GM12878 (cell line): ENCODE results near the gene ITM2C. TPM values are rescaled to one million over a fixed set of nuclear protein-coding genes. Genes with fewer than 3 reads are reported as not detected.
A peak's percentile ranks its signal among the peaks of the same experiment; 100 is the strongest.

ENCODE experiments used
- ATF7 ChIP-seq: fragments of 450-650 bp; IDR thresholded peaks from 2 replicates; pipeline ENCODE4 v1.6.1; 2016; ENCODE audit warnings: low read depth, mild to moderate bottlenecking
- BMI1 ChIP-seq: fragments of 450-650 bp; IDR thresholded peaks from 2 replicates; pipeline ENCODE4 v1.6.1; 2016; ENCODE audit warnings: mild to moderate bottlenecking, moderate library complexity, borderline replicate concordance
- CEBPB ChIP-seq, 2 experiments: fragments of 150-350 bp in 1 of 2; IDR thresholded peaks; 2 replicates each; pipeline ENCODE4 v1.6.1; 2012 to 2014; ENCODE audit warnings: low read depth in 2 of 2, low read length in 2 of 2, borderline replicate concordance in 1 of 2, inconsistent platforms in 1 of 2
- CHD1 ChIP-seq: IDR thresholded peaks from 2 replicates; pipeline ENCODE4 v1.6.1; 2012; ENCODE audit warnings: low read depth, low read length, improper control_type of control experiment
- CREB1 ChIP-seq: IDR thresholded peaks from 2 replicates; pipeline ENCODE4 v1.6.1; 2012; ENCODE audit warnings: low read depth, mild to moderate bottlenecking, inconsistent platforms
- GATAD2B ChIP-seq: fragments of 450-650 bp; conservative IDR thresholded peaks from 2 replicates; pipeline ENCODE4 v1.6.1; 2017; ENCODE audit warnings: low read depth, mild to moderate bottlenecking, moderate library complexity
- HCFC1 ChIP-seq: fragments of 150-350 bp; IDR thresholded peaks from 2 replicates; pipeline ENCODE4 v1.6.1; 2014; ENCODE audit warnings: low read length
- HDGF ChIP-seq: fragments of 450-650 bp; IDR thresholded peaks from 2 replicates; pipeline ENCODE4 v1.6.1; 2016; ENCODE audit warnings: antibody characterized with exemption
- IKZF1 ChIP-seq: fragments of 450-650 bp; conservative IDR thresholded peaks from 2 replicates; pipeline ENCODE4 v1.6.1; 2017; ENCODE audit warnings: antibody characterized with exemption, mild to moderate bottlenecking
- KDM1A ChIP-seq: fragments of 200-600 bp; sonication (generic); IDR thresholded peaks from 2 replicates; pipeline ENCODE4 v1.6.1; 2016; ENCODE audit warnings: borderline replicate concordance
- MXI1 ChIP-seq: fragments of 150-350 bp; IDR thresholded peaks from 2 replicates; pipeline ENCODE4 v1.6.1; 2011; ENCODE audit warnings: low read depth, mild to moderate bottlenecking, inconsistent platforms, low read length, improper control_type of control experiment
- NRF1 ChIP-seq: conservative IDR thresholded peaks from 2 replicates; pipeline ENCODE4 v1.6.1; 2011; ENCODE audit warnings: mild to moderate bottlenecking, low read depth, low read length, improper control_type of control experiment
- POLR2A ChIP-seq: IDR thresholded peaks from 2 replicates; pipeline ENCODE4 v1.6.1; 2011; ENCODE audit warnings: low read depth, mild to moderate bottlenecking, low read length
- RUNX3 ChIP-seq: IDR thresholded peaks from 2 replicates; pipeline ENCODE4 v1.6.1; 2012; ENCODE audit warnings: low read length, inconsistent platforms
- TBL1XR1 ChIP-seq: IDR thresholded peaks from 2 replicates; pipeline ENCODE4 v1.6.1; 2012; ENCODE audit warnings: low read depth, low read length, improper control_type of control experiment
- polyA plus RNA-seq, 11 experiments: library from polyadenylated mRNA; depleted of rRNA in 4 of 11; unstranded in 6 of 11; stranded (reverse) in 5 of 11; fragments of >200 nt; fragmentation: Nextera tagmentation in 4 of 11; fragmentation: Illumina TruSeq in 1 of 11; extraction: Ambion mirVana in 4 of 11; extraction: Trizol in 1 of 11; gene quantifications; 1 replicate in 1 of 11; 2 replicates in 10 of 11; pipeline versions ENCODE4 v1.2.1 to v1.2.3, GENCODE V29; 2011 to 2016; ENCODE audit warnings: inconsistent platforms in 2 of 11, missing spikeins in 2 of 11, low read depth in 1 of 11
- total RNA-seq, 4 experiments: library from RNA; depleted of rRNA in 3 of 4; stranded (reverse); fragments of >200 nt in 3 of 4; fragmentation: Illumina TruSeq in 1 of 4; extraction: Trizol in 1 of 4; gene quantifications; 2 replicates each; pipeline versions ENCODE4 v1.2.1 to v1.2.3, GENCODE V29; 2013 to 2021
- TF ChIP-seq, protein P1 (sequence below): fragments of 450-650 bp; conservative IDR thresholded peaks from 2 replicates; pipeline ENCODE4 v1.6.1; 2017; ENCODE audit warnings: mild to moderate bottlenecking, moderate library complexity
- TF ChIP-seq, protein P2 (sequence below): IDR thresholded peaks from 2 replicates; pipeline ENCODE4 v1.6.1; 2012; ENCODE audit warnings: improper control_type of control experiment, low read depth, low read length; ENCODE audit not compliant: insufficient replicate concordance
- TF ChIP-seq, protein P3 (sequence below): fragments of 450-650 bp; IDR thresholded peaks from 2 replicates; pipeline ENCODE4 v1.6.1; 2017; ENCODE audit warnings: mild to moderate bottlenecking, moderate library complexity

Gene ITM2C
- total and polyA plus RNA-seq, 10 of the 15 experiments (the other 5 are each of a cell fraction or from before 2014, with no cell fraction given) = 5.4 to 195 (median 149) TPM

DNA sequence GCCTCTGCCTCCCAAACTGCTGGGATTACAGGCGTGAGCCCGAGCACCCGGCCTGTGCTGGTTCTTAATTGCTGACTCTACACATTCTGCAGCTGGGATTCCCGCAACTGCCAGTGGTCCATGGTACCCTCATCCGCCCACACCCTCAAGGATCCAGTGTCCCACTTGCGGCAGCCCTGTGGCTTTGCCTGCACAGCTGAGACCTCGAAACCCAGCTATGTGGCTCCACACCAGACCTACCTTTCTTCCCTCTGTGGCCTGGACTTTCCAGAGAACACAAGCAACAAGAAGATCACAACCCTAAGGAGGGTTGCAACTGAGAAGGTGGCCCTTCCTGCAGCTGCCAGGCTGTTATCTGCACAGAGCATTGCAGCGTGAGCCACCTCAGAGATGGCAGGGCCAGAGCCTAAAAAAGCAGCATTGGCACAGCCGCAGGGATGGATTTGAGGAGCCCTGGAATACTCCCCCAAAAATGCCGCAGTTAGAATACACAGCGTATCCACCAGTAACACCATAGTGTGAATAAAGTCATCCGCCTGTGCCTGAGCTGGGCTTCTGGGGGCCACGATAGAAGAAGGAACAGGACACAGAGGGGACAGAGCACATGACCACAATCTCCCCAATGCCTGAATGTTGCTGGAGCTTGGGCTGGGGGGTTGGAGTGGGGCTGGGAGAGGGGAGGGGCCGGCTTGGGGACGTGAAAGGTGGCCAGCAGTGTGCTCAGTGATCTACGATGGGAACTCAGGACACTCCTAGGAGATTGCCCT is 58.4 kb downstream of the ITM2C start (continued):
- TF ChIP-seq MXI1 (no peak), IKZF1 (peak; percentile 84), GATAD2B (peak; percentile 56; the same call in 1 of the 2 replicates), CREB1 (no peak), KDM1A (no peak), RUNX3 (no peak), ATF7 (no peak), HDGF (no peak), BMI1 (no peak), POLR2A (peak; percentile 18; the same call in 1 of the 2 replicates), CHD1 (no peak), NRF1 (no peak), TBL1XR1 (no peak), HCFC1 (no peak), CEBPB (IDR thresholded peaks at IDR 0.05; ENCODE audit: borderline replicate concordance in 1 of 2, low read depth in 2 of 2, low read length in 2 of 2) (no peak)
- TF ChIP-seq, protein P1, sequence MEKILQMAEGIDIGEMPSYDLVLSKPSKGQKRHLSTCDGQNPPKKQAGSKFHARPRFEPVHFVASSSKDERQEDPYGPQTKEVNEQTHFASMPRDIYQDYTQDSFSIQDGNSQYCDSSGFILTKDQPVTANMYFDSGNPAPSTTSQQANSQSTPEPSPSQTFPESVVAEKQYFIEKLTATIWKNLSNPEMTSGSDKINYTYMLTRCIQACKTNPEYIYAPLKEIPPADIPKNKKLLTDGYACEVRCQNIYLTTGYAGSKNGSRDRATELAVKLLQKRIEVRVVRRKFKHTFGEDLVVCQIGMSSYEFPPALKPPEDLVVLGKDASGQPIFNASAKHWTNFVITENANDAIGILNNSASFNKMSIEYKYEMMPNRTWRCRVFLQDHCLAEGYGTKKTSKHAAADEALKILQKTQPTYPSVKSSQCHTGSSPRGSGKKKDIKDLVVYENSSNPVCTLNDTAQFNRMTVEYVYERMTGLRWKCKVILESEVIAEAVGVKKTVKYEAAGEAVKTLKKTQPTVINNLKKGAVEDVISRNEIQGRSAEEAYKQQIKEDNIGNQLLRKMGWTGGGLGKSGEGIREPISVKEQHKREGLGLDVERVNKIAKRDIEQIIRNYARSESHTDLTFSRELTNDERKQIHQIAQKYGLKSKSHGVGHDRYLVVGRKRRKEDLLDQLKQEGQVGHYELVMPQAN = no peak
- TF ChIP-seq, protein P2, sequence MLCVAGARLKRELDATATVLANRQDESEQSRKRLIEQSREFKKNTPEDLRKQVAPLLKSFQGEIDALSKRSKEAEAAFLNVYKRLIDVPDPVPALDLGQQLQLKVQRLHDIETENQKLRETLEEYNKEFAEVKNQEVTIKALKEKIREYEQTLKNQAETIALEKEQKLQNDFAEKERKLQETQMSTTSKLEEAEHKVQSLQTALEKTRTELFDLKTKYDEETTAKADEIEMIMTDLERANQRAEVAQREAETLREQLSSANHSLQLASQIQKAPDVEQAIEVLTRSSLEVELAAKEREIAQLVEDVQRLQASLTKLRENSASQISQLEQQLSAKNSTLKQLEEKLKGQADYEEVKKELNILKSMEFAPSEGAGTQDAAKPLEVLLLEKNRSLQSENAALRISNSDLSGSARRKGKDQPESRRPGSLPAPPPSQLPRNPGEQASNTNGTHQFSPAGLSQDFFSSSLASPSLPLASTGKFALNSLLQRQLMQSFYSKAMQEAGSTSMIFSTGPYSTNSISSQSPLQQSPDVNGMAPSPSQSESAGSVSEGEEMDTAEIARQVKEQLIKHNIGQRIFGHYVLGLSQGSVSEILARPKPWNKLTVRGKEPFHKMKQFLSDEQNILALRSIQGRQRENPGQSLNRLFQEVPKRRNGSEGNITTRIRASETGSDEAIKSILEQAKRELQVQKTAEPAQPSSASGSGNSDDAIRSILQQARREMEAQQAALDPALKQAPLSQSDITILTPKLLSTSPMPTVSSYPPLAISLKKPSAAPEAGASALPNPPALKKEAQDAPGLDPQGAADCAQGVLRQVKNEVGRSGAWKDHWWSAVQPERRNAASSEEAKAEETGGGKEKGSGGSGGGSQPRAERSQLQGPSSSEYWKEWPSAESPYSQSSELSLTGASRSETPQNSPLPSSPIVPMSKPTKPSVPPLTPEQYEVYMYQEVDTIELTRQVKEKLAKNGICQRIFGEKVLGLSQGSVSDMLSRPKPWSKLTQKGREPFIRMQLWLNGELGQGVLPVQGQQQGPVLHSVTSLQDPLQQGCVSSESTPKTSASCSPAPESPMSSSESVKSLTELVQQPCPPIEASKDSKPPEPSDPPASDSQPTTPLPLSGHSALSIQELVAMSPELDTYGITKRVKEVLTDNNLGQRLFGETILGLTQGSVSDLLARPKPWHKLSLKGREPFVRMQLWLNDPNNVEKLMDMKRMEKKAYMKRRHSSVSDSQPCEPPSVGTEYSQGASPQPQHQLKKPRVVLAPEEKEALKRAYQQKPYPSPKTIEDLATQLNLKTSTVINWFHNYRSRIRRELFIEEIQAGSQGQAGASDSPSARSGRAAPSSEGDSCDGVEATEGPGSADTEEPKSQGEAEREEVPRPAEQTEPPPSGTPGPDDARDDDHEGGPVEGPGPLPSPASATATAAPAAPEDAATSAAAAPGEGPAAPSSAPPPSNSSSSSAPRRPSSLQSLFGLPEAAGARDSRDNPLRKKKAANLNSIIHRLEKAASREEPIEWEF = no peak
- TF ChIP-seq, protein P3, sequence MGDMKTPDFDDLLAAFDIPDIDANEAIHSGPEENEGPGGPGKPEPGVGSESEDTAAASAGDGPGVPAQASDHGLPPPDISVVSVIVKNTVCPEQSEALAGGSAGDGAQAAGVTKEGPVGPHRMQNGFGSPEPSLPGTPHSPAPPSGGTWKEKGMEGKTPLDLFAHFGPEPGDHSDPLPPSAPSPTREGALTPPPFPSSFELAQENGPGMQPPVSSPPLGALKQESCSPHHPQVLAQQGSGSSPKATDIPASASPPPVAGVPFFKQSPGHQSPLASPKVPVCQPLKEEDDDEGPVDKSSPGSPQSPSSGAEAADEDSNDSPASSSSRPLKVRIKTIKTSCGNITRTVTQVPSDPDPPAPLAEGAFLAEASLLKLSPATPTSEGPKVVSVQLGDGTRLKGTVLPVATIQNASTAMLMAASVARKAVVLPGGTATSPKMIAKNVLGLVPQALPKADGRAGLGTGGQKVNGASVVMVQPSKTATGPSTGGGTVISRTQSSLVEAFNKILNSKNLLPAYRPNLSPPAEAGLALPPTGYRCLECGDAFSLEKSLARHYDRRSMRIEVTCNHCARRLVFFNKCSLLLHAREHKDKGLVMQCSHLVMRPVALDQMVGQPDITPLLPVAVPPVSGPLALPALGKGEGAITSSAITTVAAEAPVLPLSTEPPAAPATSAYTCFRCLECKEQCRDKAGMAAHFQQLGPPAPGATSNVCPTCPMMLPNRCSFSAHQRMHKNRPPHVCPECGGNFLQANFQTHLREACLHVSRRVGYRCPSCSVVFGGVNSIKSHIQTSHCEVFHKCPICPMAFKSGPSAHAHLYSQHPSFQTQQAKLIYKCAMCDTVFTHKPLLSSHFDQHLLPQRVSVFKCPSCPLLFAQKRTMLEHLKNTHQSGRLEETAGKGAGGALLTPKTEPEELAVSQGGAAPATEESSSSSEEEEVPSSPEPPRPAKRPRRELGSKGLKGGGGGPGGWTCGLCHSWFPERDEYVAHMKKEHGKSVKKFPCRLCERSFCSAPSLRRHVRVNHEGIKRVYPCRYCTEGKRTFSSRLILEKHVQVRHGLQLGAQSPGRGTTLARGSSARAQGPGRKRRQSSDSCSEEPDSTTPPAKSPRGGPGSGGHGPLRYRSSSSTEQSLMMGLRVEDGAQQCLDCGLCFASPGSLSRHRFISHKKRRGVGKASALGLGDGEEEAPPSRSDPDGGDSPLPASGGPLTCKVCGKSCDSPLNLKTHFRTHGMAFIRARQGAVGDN = 0 out of 2 replicates have a peak, but pooled peaks have one; percentile 52
